NCI-H2029 (cell line): ENCODE results near the gene SEC14L1.

Source experiments
- DNase-seq: peaks from one replicate; lab custom pipeline; 2025; lab: John Stamatoyannopoulos, UW

The SEC14L1 gene

GRCh38 chr17:77266213-77266612 lies 125.4 kb downstream of the SEC14L1 start:
- DNase-seq = no peak
